ENCODE measurements around the gene SEMA3C. TPM values are rescaled to one million over a fixed set of nuclear protein-coding genes. Genes with fewer than 3 reads are reported as not detected.

SEMA3C gene
- total RNA-seq, 1 donor from 2014 or later = 266 TPM

DNA sequence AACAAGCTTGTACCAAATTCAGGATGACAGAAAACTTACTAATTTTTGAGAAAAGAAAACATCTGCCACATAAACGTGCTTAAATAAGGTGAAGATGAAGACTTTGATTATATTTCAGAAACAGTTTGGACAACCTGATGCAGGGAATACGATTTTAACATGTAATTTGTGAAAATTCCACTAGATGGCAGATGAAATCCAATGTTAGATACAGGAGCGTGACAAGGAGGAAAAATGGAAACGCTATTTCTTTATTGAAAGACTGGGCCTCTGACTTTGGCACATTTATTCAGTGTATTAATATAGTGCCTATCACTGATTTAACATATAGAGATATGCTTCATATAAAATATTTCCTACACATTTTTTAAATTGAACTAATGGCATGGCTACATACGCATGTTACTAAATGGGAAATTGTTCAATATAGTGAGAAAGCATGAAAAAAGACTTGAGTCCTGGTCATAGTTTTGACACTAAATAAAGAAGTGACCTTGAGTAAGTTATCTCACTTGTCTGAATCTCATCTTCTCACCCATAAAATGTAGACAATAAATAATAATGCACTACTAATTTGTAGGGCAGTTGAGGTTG is 219.7 kb downstream of the SEMA3C start:
- no peak overlapping the region for H3K9ac ChIP-seq (ENCODE audit: low read depth in 1 of 3, low read length in 3 of 3)
- no peaks in the 10 kb centered on the region for H3K9me3 ChIP-seq (ENCODE audit: control insufficient read depth in 3 of 3, low read length in 3 of 3)
- no peak overlapping the region for H3K27ac ChIP-seq (ENCODE audit: low read depth, low read length)
- H3K4me1 ChIP-seq (ENCODE audit: control insufficient read depth in 3 of 3, insufficient read depth in 3 of 3, low read length in 3 of 3) = peaks cover 0 to 7% (median 0%) of the 10 kb centered on the region in 3 donors
- no peak overlapping the region for H3K4me3 ChIP-seq (ENCODE audit: low read length in 3 of 3)
- no peaks in the 10 kb centered on the region for H3K36me3 ChIP-seq (ENCODE audit: control insufficient read depth in 3 of 3, insufficient read depth in 3 of 3, low read length in 3 of 3)
- no peaks in the 10 kb centered on the region for H3K27me3 ChIP-seq (ENCODE audit: control insufficient read depth in 3 of 3, insufficient read depth in 3 of 3, low read length in 3 of 3)

Data from skeletal muscle tissue (tissue), 4 donors.